Mesenchymal stem cell (in vitro differentiated cells and primary cell): ENCODE measurements around the gene PRR15L.

Experiments
- DNase-seq: peaks from one replicate; pipeline ENCODE4 v3.0.0-alpha.2; 2013
- H2AFZ ChIP-seq: one replicate; pipeline ENCODE4 v1.6.1; 2013; ENCODE audit warnings: low read depth, mild to moderate bottlenecking, control low read depth, inconsistent platforms, low read length, moderate library complexity
- H2AK5ac ChIP-seq: 2 replicates; pipeline ENCODE4 v1.6.1; 2013; ENCODE audit warnings: low read length, moderate library complexity, mild to moderate bottlenecking, inconsistent platforms; ENCODE audit not compliant: severe bottlenecking
- H2BK120ac ChIP-seq: one replicate; pipeline ENCODE4 v1.6.1; 2013; ENCODE audit warnings: low read depth, mild to moderate bottlenecking, inconsistent platforms, low read length, moderate library complexity
- H2BK12ac ChIP-seq, 2 experiments: one replicate each; pipeline ENCODE4 v1.6.1; 2013; ENCODE audit warnings: inconsistent platforms in 2 of 2, low read length in 2 of 2, mild to moderate bottlenecking in 2 of 2, moderate library complexity in 2 of 2, control low read depth in 1 of 2
- H2BK15ac ChIP-seq: one replicate; pipeline ENCODE4 v1.6.1; 2013; ENCODE audit warnings: mild to moderate bottlenecking, low read depth, inconsistent platforms; ENCODE audit not compliant: poor library complexity, severe bottlenecking
- H2BK5ac ChIP-seq: 2 replicates; pipeline ENCODE4 v1.6.1; 2013; ENCODE audit warnings: low read depth, mild to moderate bottlenecking, low read length, control low read depth, inconsistent platforms; ENCODE audit not compliant: poor library complexity, severe bottlenecking
- H3K14ac ChIP-seq, 2 experiments: one replicate each; pipeline ENCODE4 v1.6.1; 2013; ENCODE audit warnings: inconsistent platforms in 2 of 2, low read length in 2 of 2, control low read depth in 1 of 2, mild to moderate bottlenecking in 1 of 2, moderate library complexity in 1 of 2
- H3K18ac ChIP-seq, 2 experiments: one replicate each; pipeline ENCODE4 v1.6.1; 2013; ENCODE audit warnings: inconsistent platforms in 2 of 2, low read length in 2 of 2, control low read depth in 1 of 2, low read depth in 1 of 2, mild to moderate bottlenecking in 1 of 2
- H3K23ac ChIP-seq, 2 experiments: one replicate each; pipeline ENCODE4 v1.6.1; 2013; ENCODE audit warnings: inconsistent platforms in 2 of 2, low read length in 2 of 2, mild to moderate bottlenecking in 2 of 2, moderate library complexity in 2 of 2, control low read depth in 1 of 2
- H3K27ac ChIP-seq: 2 replicates; pipeline ENCODE4 v1.5.1; 2013; ENCODE audit warnings: mild to moderate bottlenecking, moderate library complexity, low read length, control low read depth, inconsistent platforms; ENCODE audit not compliant: poor library complexity, severe bottlenecking
- H3K27me3 ChIP-seq, 2 experiments: 2 replicates each; pipeline versions ENCODE4 v1.6.1 to v1.7.0; 2013; ENCODE audit warnings: low read length in 2 of 2, mild to moderate bottlenecking in 2 of 2, moderate library complexity in 2 of 2, control low read depth in 1 of 2, inconsistent platforms in 1 of 2; ENCODE audit not compliant: control insufficient read depth in 1 of 2, insufficient read depth in 1 of 2
- H3K36me3 ChIP-seq, 2 experiments: 2 replicates each; pipeline versions ENCODE4 v1.6.1 to v1.7.0; 2013; ENCODE audit warnings: low read length in 2 of 2, control low read depth in 1 of 2, inconsistent platforms in 1 of 2, low read depth in 1 of 2, mild to moderate bottlenecking in 1 of 2; ENCODE audit not compliant: insufficient read depth in 2 of 2, control insufficient read depth in 1 of 2
- H3K4ac ChIP-seq, 2 experiments: one replicate each; pipeline ENCODE4 v1.6.1; 2013; ENCODE audit warnings: inconsistent platforms in 2 of 2, low read length in 2 of 2, mild to moderate bottlenecking in 2 of 2, moderate library complexity in 2 of 2, control low read depth in 1 of 2, low read depth in 1 of 2
- H3K4me1 ChIP-seq: 2 replicates; pipeline ENCODE4 v1.6.1; 2013; ENCODE audit warnings: low read depth, low read length, control low read depth; ENCODE audit not compliant: control insufficient read depth, insufficient read depth
- H3K4me2 ChIP-seq: 2 replicates; pipeline ENCODE4 v1.6.1; 2013; ENCODE audit warnings: low read length, mild to moderate bottlenecking, inconsistent platforms; ENCODE audit not compliant: poor library complexity, severe bottlenecking
- H3K4me3 ChIP-seq, 2 experiments: 2 replicates each; pipeline versions ENCODE4 v1.5.1 to v1.7.0; 2013; ENCODE audit warnings: low read length in 2 of 2, mild to moderate bottlenecking in 2 of 2, control low read depth in 1 of 2, low read depth in 1 of 2; ENCODE audit not compliant: insufficient read depth in 1 of 2
- H3K79me1 ChIP-seq: replicated peaks from 2 replicates; pipeline ENCODE4 v1.6.1; 2013; ENCODE audit warnings: mild to moderate bottlenecking, control low read depth, low read length, inconsistent platforms; ENCODE audit not compliant: poor library complexity, severe bottlenecking
- H3K9ac ChIP-seq: 2 replicates; pipeline ENCODE4 v1.7.0; 2013; ENCODE audit warnings: mild to moderate bottlenecking, low read length, moderate library complexity
- H3K9me3 ChIP-seq: 2 replicates; pipeline ENCODE4 v1.7.0; 2013; ENCODE audit warnings: mild to moderate bottlenecking, low read length; ENCODE audit not compliant: control insufficient read depth
- H4K8ac ChIP-seq: one replicate; pipeline ENCODE4 v1.6.1; 2013; ENCODE audit warnings: inconsistent platforms, mild to moderate bottlenecking, low read length, moderate library complexity
- H4K91ac ChIP-seq: one replicate; pipeline ENCODE4 v1.6.1; 2013; ENCODE audit warnings: mild to moderate bottlenecking, low read length, inconsistent platforms
- WGBS: methylation state at CpG from one replicate; pipeline ENCODE4 v1.1.7; 2013; ENCODE audit warnings: mixed read lengths; 5-methylcytosine and 5-hydroxymethylcytosine counted together

PRR15L gene

DNA sequence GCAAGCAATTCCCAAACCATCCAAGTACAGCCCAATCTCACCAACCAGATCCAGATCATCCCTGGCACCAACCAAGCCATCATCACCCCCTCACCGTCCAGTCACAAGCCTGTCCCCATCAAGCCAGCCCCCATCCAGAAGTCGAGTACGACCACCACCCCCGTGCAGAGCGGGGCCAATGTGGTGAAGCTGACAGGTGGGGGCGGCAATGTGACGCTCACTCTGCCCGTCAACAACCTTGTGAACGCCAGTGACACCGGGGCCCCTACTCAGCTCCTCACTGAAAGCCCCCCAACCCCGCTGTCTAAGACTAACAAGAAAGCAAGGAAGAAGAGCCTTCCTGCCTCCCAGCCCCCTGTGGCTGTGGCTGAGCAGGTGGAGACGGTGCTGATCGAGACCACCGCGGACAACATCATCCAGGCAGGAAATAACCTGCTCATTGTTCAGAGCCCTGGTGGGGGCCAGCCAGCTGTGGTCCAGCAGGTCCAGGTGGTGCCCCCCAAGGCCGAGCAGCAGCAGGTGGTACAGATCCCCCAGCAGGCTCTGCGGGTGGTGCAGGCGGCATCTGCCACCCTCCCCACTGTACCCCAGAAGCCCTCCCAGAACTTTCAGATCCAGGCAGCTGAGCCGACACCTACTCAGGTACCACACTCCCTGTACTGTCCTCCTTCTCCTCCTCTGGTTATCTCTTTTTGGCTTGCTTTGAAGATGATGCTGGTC, 41.0 kb downstream of the PRR15L start:
- H3K27ac ChIP-seq = no peak overlapping the region
- no peak overlapping the region for H2BK12ac ChIP-seq
- H3K14ac ChIP-seq = no peak overlapping the region
- peak overlapping the region; percentile 51 for H3K9ac ChIP-seq
- WGBS = 97% methylated on average over 18 of the region's 19 CpGs
- no peak overlapping the region for H4K8ac ChIP-seq
- no peak overlapping the region for H2BK5ac ChIP-seq
- H2BK120ac ChIP-seq = no peak overlapping the region
- no peaks in the 10 kb centered on the region for H3K9me3 ChIP-seq
- H3K4me3 ChIP-seq = no peak overlapping the region
- H3K79me1 ChIP-seq = peaks cover 12% of the 10 kb centered on the region
- H3K23ac ChIP-seq = no peak overlapping the region
- H2AFZ ChIP-seq = no peak overlapping the region
- no peak overlapping the region for H3K4me2 ChIP-seq
- no peaks in the 10 kb centered on the region for H3K4me1 ChIP-seq
- H3K18ac ChIP-seq = no peak overlapping the region
- no peak overlapping the region for H2AK5ac ChIP-seq
- no peak overlapping the region for H3K4ac ChIP-seq
- peaks cover 15 to 19% of the 10 kb centered on the region in 2 experiments for H3K36me3 ChIP-seq
- H4K91ac ChIP-seq = no peak overlapping the region
- H3K27me3 ChIP-seq = no peaks in the 10 kb centered on the region
- no peak overlapping the region for H2BK15ac ChIP-seq
- DNase-seq = no peak

- H2AFZ ChIP-seq = no peak overlapping the region
- H2BK12ac ChIP-seq = no peak overlapping the region
- no peak for DNase-seq
- H3K23ac ChIP-seq = no peak overlapping the region
- H3K4me1 ChIP-seq = no peaks in the 10 kb centered on the region
- H3K4ac ChIP-seq = no peak overlapping the region
- H3K4me2 ChIP-seq = no peak overlapping the region
- no peaks in the 10 kb centered on the region for H3K9me3 ChIP-seq
- no peak overlapping the region for H2AK5ac ChIP-seq
- H3K18ac ChIP-seq = no peak overlapping the region
- H2BK5ac ChIP-seq = no peak overlapping the region
- no peak overlapping the region for H3K27ac ChIP-seq
- no peak overlapping the region for H4K91ac ChIP-seq
- H4K8ac ChIP-seq = no peak overlapping the region
- no peak overlapping the region for H3K14ac ChIP-seq
- peak overlapping the region in 1 of 2 experiments; percentile 7 for H3K4me3 ChIP-seq
- H2BK120ac ChIP-seq = no peak overlapping the region
- no peaks in the 10 kb centered on the region for H3K27me3 ChIP-seq
- peaks cover 15 to 16% of the 10 kb centered on the region in 2 experiments for H3K36me3 ChIP-seq
- WGBS = 95% methylated on average over 12 of the region's 12 CpGs
- peaks cover 14% of the 10 kb centered on the region for H3K79me1 ChIP-seq
- H3K9ac ChIP-seq = peak overlapping the region; percentile 51
- no peak overlapping the region for H2BK15ac ChIP-seq
These were observed 41.8 kb downstream of the PRR15L start for GRCh38 chr17:47915776-47916398.

DNA sequence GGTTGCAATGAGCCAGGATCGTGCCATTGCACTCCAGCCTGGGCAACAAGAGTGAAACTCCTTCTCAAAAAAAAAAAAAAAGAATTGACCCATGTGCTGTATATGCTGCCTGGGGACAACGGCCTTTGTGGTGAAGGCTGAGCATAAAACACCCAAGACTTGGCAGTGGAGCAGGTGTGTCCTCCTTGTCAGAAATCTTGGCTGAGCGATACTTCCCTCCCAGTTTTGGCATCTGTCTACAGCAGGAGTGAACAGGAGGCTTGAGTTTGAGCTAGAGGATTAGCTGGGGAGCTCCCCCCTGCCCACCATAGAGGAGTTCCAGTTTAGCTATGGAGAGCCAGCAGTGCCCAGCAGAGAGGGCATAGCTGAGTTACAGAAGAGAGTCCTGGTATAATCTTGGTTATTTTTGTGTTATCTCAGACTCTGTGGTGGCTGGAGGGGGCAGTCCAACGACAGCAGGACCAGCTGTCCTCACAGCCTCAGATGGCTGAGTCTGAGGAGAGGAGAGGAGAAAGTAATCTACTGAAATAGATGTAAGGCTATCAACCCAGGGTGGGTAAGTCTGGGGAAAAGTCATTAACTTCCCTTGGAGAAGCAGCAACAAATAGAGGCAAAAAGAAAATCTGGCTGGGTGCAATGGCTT, 43.3 kb downstream of the PRR15L start:
- no peak overlapping the region for H3K9ac ChIP-seq

DNA sequence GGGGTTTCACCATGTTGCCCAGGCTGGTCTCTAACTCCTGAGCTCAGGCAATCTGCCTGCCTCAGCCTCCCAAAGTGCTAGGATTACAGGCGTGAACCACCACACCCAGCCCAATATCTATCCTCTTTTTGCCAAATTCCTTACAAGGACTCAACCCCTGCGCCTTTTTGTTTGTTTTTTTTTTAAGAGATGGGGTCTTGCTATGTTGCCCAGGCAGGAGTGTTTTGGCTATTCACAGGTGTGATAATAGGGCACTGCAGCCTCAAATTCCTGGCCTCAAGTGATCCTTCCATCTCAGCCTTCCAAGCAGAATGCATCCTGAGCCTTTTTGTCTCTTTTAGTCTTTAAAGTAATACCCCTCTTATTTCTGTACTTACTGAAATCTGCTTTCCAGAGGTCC, 44.6 kb downstream of the PRR15L start:
- Histone ChIP-seq H3K4me3 (no peak overlapping the region), H3K14ac (no peak overlapping the region), H3K4me1 (no peaks in the 10 kb centered on the region), H3K23ac (no peak overlapping the region), H3K79me1 (peaks cover 25% of the 10 kb centered on the region), H4K8ac (no peak overlapping the region), H3K18ac (no peak overlapping the region), H3K4ac (no peak overlapping the region), H3K9ac (no peak overlapping the region), H2BK15ac (no peak overlapping the region), H2AK5ac (no peak overlapping the region), H4K91ac (no peak overlapping the region), H3K9me3 (no peaks in the 10 kb centered on the region), H3K27ac (no peak overlapping the region), H2BK5ac (no peak overlapping the region), H2BK120ac (no peak overlapping the region), H2AFZ (no peak overlapping the region), H3K4me2 (no peak overlapping the region), H3K27me3 (no peaks in the 10 kb centered on the region), H2BK12ac (no peak overlapping the region), H3K36me3 (peaks cover 15% of the 10 kb centered on the region in 2 experiments)
- WGBS = no CpG with 5 or more reads among the region's 2 CpGs
- DNase-seq = no peak

More for the DNA sequence above, 43.3 kb downstream of the PRR15L start:
- H2BK120ac ChIP-seq = no peak overlapping the region
- no peak overlapping the region for H2AFZ ChIP-seq
- H4K91ac ChIP-seq = no peak overlapping the region
- no peak overlapping the region for H2BK5ac ChIP-seq
- no peak overlapping the region for H2AK5ac ChIP-seq
- H2BK12ac ChIP-seq = no peak overlapping the region
- no peak overlapping the region for H3K27ac ChIP-seq
- no peak overlapping the region for H3K23ac ChIP-seq
- 77% methylated on average over 4 of the region's 4 CpGs for WGBS
- H4K8ac ChIP-seq = no peak overlapping the region
- no peak overlapping the region for H3K4me3 ChIP-seq
- H3K79me1 ChIP-seq = peaks cover 21% of the 10 kb centered on the region
- H3K14ac ChIP-seq = no peak overlapping the region
- H3K4ac ChIP-seq = no peak overlapping the region
- H3K36me3 ChIP-seq = peaks cover 15 to 19% of the 10 kb centered on the region in 2 experiments
- H3K4me2 ChIP-seq = no peak overlapping the region
- no peaks in the 10 kb centered on the region for H3K4me1 ChIP-seq
- DNase-seq = no peak
- no peaks in the 10 kb centered on the region for H3K27me3 ChIP-seq
- H2BK15ac ChIP-seq = no peak overlapping the region
- no peak overlapping the region for H3K18ac ChIP-seq
- H3K9me3 ChIP-seq = no peaks in the 10 kb centered on the region
